Lung (tissue), 12 donors: ENCODE measurements around the gene XPO5. TPM values are rescaled to one million over a fixed set of nuclear protein-coding genes. Genes with fewer than 3 reads are reported as not detected.

Experiments used
- ATAC-seq: fragments of 200-7000 bp; cut with Tn5 transposase; one replicate; pipeline ENCODE4 v1.9.1; 2020; ENCODE audit warnings: moderate number of reproducible peaks; ENCODE audit not compliant: insufficient read depth, low FRiP score
- DNase-seq, 3 donors: peaks; one replicate each; pipeline ENCODE4 v3.0.0-alpha.2; 2013 to 2017
- H3K27ac ChIP-seq, 2 donors: one replicate each; pipeline ENCODE4 v1.5.1; 2013; ENCODE audit warnings: mild to moderate bottlenecking in 2 of 2, moderate library complexity in 2 of 2, control low read depth in 1 of 2, inconsistent platforms in 1 of 2, low read depth in 1 of 2, low read length in 1 of 2
- H3K27me3 ChIP-seq, 3 donors: one replicate each; pipeline ENCODE4 v1.5.1; 2013; ENCODE audit warnings: low read length in 2 of 3; ENCODE audit not compliant: control insufficient read depth in 3 of 3, insufficient read depth in 3 of 3
- H3K36me3 ChIP-seq, 4 donors: one replicate each; pipeline ENCODE4 v1.5.1; 2013; ENCODE audit warnings: low read length in 4 of 4, mild to moderate bottlenecking in 1 of 4, moderate library complexity in 1 of 4; ENCODE audit not compliant: control insufficient read depth in 4 of 4, insufficient read depth in 4 of 4
- H3K4me1 ChIP-seq, 5 donors: one replicate each; pipeline ENCODE4 v1.5.1; 2013; ENCODE audit warnings: low read length in 5 of 5, mild to moderate bottlenecking in 2 of 5, moderate library complexity in 1 of 5; ENCODE audit not compliant: control insufficient read depth in 5 of 5, insufficient read depth in 5 of 5
- H3K4me3 ChIP-seq: one replicate; pipeline ENCODE4 v1.5.1; 2013; ENCODE audit warnings: mild to moderate bottlenecking, control low read depth, moderate library complexity
- H3K9ac ChIP-seq, 2 donors: one replicate each; pipeline ENCODE4 v1.5.1; 2013; ENCODE audit warnings: low read length in 2 of 2, control low read depth in 1 of 2; ENCODE audit not compliant: insufficient read depth in 1 of 2
- H3K9me3 ChIP-seq, 4 donors: one replicate each; pipeline ENCODE4 v1.5.1; 2013; ENCODE audit warnings: low read length in 3 of 4, mild to moderate bottlenecking in 1 of 4, moderate library complexity in 1 of 4; ENCODE audit not compliant: control insufficient read depth in 4 of 4, insufficient read depth in 3 of 4
- WGBS, 2 donors: extraction: QIAGEN DNeasy Blood & Tissue Kit; methylation state at CpG; one replicate each; pipeline ENCODE4 v1.1.7; 2013; 5-methylcytosine and 5-hydroxymethylcytosine counted together
- polyA plus RNA-seq, 2 donors: library from polyadenylated mRNA; stranded (reverse); fragments of 200-250 nt; gene quantifications; one replicate each; pipeline ENCODE4 v1.2.1, GENCODE V29; 2013
- total RNA-seq, 2 donors: library from RNA; depleted of rRNA in 1 of 2; stranded (reverse); fragments of >200 nt in 1 of 2; gene quantifications; one replicate each; pipeline ENCODE4 v1.2.1, GENCODE V29; 2014 to 2021
- TF ChIP-seq, protein P1 (sequence below): IDR thresholded peaks from 2 replicates; pipeline ENCODE4 v1.5.1; 2012; ENCODE audit warnings: mild to moderate bottlenecking; ENCODE audit errors: control extremely low read depth, extremely low read depth
- donor health status: control.
- donor health status: control.
- donor health status: Bipolar disorder and iron deficiency.
- donor health status: healthy.
- donor health status: DM: yes; HTN: yes; CAD: no.

XPO5 gene
- total and polyA plus RNA-seq, 4 donors: 9.3 to 30.1 (median 16.3) TPM

DNA sequence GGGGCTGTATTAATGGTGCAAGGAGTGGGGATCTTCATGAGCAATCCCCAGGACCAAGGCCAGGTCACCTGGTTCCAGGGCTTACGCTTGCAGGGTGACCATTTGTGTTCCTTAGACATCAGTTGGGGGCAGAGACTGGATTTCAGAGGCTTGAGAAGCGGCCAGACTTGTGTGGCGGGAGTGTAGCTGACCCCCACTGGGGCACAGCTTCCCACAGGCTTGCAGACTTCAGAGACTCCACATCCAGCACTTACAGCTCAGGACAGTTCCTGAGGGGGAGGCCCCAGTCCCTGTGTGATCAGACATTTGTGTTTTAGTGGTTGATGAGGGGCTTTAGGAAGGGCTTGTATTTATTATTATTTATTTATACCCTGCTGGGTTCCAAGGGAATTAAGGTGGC lies 83.2 kb downstream of the XPO5 start:
- DNase-seq (no peak), ATAC-seq (no peak)
- no peak overlapping the region for H3K4me3 ChIP-seq
- no peak overlapping the region for H3K9ac ChIP-seq
- no peaks in the 10 kb centered on the region for H3K27me3 ChIP-seq
- no peaks in the 10 kb centered on the region for H3K9me3 ChIP-seq
- H3K27ac ChIP-seq: peak overlapping the region in 1 of 2 donors; percentile 37
- TF ChIP-seq, protein P1, sequence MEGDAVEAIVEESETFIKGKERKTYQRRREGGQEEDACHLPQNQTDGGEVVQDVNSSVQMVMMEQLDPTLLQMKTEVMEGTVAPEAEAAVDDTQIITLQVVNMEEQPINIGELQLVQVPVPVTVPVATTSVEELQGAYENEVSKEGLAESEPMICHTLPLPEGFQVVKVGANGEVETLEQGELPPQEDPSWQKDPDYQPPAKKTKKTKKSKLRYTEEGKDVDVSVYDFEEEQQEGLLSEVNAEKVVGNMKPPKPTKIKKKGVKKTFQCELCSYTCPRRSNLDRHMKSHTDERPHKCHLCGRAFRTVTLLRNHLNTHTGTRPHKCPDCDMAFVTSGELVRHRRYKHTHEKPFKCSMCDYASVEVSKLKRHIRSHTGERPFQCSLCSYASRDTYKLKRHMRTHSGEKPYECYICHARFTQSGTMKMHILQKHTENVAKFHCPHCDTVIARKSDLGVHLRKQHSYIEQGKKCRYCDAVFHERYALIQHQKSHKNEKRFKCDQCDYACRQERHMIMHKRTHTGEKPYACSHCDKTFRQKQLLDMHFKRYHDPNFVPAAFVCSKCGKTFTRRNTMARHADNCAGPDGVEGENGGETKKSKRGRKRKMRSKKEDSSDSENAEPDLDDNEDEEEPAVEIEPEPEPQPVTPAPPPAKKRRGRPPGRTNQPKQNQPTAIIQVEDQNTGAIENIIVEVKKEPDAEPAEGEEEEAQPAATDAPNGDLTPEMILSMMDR: no peak
- H3K36me3 ChIP-seq: peaks cover 0 to 3% (median 1%) of the 10 kb centered on the region in 4 donors
- H3K4me1 ChIP-seq: peaks cover 5 to 31% (median 12%) of the 10 kb centered on the region in 5 donors
- WGBS, 2 donors: 68 to 88% methylated on average over 3 of the region's 3 CpGs

DNA sequence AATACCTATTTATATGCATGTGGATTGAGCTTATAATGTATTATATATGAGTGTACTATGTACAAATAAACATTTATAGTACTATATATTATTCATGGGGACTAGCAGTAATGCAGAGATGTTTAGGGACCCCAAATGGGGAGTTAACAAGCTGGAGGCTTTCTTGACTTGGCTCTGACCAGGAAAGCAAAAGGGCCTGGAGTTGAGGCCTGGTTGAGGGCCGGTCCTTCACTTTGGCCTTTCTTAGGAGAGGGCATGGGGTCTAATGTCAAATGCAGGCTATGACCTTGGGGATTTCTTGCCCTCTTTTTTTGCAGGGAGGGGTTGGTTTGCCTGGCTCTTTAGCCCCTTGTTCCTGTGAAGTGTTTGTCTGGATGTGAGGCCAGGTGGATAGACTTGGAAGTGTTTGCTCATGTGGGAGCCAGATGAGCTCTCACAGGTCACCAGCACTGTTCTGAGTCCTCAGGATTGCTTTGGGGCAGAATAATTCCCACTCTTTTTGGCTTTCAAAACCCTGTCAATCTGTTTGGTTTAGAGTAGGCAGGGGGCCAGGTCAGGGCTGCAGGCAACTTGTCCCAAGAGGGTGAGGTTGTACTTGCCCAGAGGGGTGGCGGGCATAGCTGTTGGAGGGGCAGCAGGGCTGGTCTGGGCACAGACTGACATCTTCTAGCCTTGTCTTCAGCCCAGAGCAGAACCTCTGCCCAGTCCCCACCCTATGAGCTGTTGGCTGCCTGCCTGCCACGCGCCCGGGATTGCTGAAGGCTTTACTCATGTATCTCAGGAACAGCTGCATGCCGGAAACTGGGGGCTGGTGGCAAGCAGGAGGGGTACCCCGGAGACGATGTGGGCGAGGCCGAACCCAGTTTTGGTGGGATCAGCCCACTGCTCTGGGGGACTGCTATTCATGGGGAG lies 83.8 kb downstream of the XPO5 start:
- 34 to 61% methylated on average over 10 of the region's 10 CpGs for WGBS, 2 donors
- Histone ChIP-seq H3K4me3 (no peak overlapping the region), H3K9me3 (no peaks in the 10 kb centered on the region), H3K36me3 (peaks cover 0 to 1% (median under 1%) of the 10 kb centered on the region in 4 donors), H3K27ac (peak overlapping the region; percentile 46 to 81), H3K27me3 (no peaks in the 10 kb centered on the region), H3K4me1 (peaks cover 5 to 31% (median 12%) of the 10 kb centered on the region in 5 donors), H3K9ac (peak overlapping the region in 1 of 2 donors; percentile 29)
- TF ChIP-seq, protein P1: no peak
- peak; percentile 48 to 67 (median 62) for DNase-seq
- ATAC-seq: peak; percentile 36

DNA sequence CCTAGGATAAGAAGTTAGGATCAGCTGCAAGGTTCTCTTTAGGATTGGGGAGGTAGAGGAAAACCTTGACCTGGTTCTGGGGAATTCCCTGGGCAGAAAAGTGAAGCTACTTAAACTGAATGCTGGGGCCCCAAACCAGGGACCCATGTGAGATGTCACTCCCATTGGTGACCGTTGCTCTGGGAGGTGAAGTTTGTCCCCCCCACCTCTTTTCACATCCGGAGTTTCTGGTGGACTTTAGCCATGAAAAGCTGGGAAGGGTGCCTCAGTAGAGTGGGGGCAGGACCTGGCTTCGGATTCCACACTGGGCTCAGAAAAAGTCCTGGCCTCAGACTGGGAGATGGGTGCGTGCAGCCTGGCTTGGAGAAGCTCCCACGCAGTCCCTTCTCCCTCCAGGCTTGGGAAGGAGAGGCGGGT lies 85.3 kb downstream of the XPO5 start:
- TF ChIP-seq, protein P1: no peak
- Histone ChIP-seq H3K4me1 (peaks cover 5 to 22% (median 12%) of the 10 kb centered on the region in 5 donors), H3K36me3 (peaks cover 0 to 6% (median 0%) of the 10 kb centered on the region in 4 donors), H3K4me3 (no peak overlapping the region), H3K27ac (no peak overlapping the region), H3K9ac (no peak overlapping the region), H3K27me3 (no peaks in the 10 kb centered on the region), H3K9me3 (no peaks in the 10 kb centered on the region)
- WGBS, 2 donors: 89 to 97% methylated on average over 6 of the region's 6 CpGs
- no peak for ATAC-seq
- no peak for DNase-seq
